SK-MEL-5 (cell line): ENCODE measurements around the gene HSH2D. TPM values are rescaled to one million over a fixed set of nuclear protein-coding genes. Genes with fewer than 3 reads are reported as not detected.
"Not testable (repeated sequence)": the region's sequence is repeated elsewhere in the genome, so short reads cannot be mapped to it uniquely, and the experiment has no call there.

Source experiments
- DNase-seq: peaks from one replicate; pipeline ENCODE4 v3.0.0-alpha.2; 2016; ENCODE audit warnings: low read depth, low spot score
- in situ Hi-C: cut with HindIII; loops from 2 replicates; pipeline ENCODE4 v1.10.0; 2016; ENCODE audit warnings: low sequenced_read_pairs, high pct_unique_total_duplicates, low pct_unique_long_range_greater_than_20kb
- polyA plus RNA-seq, 2 experiments: library from polyadenylated mRNA; depleted of rRNA; stranded (reverse); fragments of >200 nt; gene quantifications; 2 replicates each; pipeline ENCODE4 v1.2.3, GENCODE V29; 2015
- total RNA-seq: library from RNA; depleted of rRNA; stranded (reverse); fragments of >200 nt; shearing (Covaris generic); gene quantifications from 2 replicates; pipeline ENCODE4 v1.2.3, GENCODE V29; 2014; rRNA removed

The HSH2D gene
- total RNA-seq = not detected in 2 replicates
- not detected in 2 replicates for polyA plus RNA-seq (2015; cell fraction: cytosol; rRNA removed)
- not detected in 2 replicates for polyA plus RNA-seq (2015; cell fraction: nucleus; rRNA removed)

DNA sequence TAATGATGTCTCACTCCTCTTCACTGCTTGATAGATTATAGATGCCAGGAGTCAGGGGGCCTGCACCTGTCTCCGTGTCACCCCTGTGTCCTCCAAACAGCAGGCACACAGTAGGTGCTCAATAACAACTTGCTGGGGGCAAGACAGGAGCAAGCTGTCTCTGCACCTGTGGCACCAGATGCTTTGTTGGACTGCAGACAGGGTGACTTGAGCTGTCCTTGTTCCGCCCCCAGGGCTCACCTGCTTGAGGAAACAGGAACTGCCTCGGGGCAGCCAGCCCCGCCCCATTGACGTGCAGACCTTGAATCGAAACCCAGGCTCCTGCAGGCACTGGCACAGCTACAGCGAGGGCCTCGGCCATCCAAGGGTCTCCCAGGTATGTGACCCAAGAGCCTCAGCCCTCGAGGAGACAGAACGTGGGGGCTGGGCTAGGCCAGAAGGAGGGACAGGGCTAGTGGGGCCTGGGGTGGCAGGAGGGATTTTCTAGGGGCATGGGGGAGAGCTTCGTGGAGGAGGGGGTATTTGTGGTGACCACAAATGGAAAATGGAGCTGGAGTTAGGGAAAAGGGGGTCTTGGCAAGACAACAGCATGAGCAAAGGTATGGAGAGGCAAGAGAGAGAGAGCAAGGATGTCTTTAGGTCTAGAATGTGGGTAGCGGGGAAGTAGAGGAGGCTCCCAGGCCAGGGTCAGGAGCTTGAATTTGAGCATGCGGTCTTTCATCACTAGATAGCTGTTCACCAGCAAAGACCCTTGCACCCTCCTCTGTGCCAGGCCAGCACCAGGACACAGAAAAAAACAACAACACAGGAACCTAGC is at the start of gene HSH2D:
Gene HSH2D (plus strand): TSS at position 287 of the 817 bp plus-strand sequence. CDS start 5,066 bp downstream, outside the sequence.
- in situ Hi-C loops = no loop called here
- no peak for DNase-seq

- DNase-seq = no peak
- in situ Hi-C loops = no loop called here
These were observed 49.0 kb upstream of the HSH2D start for GRCh38 chr19:16094360-16095070.

DNA sequence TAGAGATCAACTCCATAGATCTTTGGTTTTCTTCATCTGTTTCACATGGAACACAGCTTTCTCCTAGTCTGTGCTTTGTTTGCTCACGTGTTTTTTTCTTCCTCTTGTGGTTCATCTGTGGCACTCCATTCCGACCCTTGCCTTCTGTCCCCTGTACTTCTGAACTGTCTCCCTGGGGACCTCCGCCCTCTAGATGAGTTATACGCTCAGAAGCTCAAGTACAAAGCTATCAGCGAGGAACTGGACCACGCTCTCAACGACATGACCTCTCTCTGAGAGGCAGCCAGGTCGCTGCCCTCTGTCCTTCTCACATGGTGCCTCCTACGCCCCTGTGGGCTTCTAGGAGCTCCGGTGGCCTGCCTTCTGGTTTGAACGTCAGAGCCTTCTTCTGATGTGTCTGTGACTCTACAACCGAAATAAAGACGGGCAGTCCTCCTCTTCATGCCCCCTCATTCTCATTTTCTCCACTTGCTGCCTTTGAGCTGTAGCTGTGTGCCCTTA is 48.4 kb upstream of the HSH2D start:
- in situ Hi-C loops = no loop called here
- DNase-seq = no peak

DNA sequence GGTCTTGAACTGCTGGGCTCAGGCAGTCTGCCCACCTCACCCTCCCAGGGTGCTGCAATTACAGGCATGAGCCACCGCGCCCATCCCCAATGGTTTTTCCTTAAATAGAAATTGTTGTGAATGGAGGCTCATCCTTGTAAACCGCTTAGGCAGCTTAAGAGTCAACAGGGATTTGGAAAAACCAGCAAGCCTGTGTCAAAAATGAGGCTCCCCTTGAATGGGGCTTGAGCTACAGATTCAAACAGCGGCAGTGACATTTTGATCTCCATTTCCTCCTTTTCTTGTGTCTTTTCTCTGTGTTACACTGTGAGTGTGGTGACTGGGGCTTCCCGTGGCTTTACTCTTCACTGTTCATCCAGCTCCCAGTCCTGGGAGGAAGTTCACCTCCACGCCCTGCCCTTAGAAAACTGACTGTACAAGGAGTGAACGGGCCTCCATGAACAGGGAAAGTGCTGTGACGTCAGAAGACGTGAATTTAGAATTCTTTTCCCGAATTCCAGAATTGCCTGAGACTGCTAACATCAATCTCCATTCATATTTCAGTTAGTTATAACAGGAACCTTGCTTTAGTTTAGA is 47.1 kb upstream of the HSH2D start:
- DNase-seq = no peak

GRCh38 chr19:16098416-16098768 is 45.1 kb upstream of the HSH2D start:
- in situ Hi-C loops = no loop called here

More for the DNA sequence above, 47.1 kb upstream of the HSH2D start:
- in situ Hi-C loops = no loop called here

DNA sequence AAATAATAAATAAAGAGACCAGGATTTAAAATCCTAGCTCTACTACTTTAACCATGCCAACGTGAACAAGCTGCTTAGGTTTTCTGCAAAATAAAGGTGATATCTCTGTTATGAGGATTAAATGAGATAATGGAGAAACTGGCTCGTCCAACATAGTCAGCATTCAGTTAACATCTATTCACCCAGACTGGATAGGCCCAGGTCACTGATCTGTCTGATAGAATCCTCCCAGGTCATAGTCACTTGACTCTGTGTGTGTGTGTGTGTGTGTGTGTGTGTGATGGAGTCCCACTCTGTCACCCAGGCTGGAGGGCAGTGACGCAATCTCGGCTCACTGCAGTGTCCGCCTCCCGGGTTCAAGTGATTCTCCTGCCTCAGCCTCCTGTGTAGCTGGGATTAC is 44.7 kb upstream of the HSH2D start:
- no peak for DNase-seq
- in situ Hi-C loops = no loop called here

More at GRCh38 chr19:16098416-16098768, 45.1 kb upstream of the HSH2D start:
- no peak for DNase-seq

GRCh38 chr19:16099314-16099965 is 44.0 kb upstream of the HSH2D start:
- DNase-seq, in situ Hi-C loops: not testable (repeated sequence)

DNA sequence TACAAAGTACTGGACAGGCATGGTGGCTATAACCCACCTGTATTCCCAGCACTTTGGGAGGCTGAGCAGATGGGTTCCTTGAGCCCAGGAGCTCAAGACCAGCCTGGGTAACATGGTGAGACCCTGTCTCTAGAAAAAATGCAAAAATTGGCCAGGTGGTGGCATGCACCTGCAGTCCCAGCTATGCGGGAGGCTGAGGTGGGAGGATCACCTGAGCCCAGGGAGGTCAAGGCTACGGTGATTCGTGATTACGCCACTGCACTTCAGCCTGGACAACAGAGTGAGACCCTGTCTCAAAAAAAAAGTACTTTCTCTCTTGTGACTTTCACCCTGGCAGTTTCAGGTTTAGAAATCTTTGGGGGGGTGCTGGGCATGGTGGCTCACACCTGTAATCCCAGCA is 43.0 kb upstream of the HSH2D start:
- in situ Hi-C loops = no loop called here

DNA sequence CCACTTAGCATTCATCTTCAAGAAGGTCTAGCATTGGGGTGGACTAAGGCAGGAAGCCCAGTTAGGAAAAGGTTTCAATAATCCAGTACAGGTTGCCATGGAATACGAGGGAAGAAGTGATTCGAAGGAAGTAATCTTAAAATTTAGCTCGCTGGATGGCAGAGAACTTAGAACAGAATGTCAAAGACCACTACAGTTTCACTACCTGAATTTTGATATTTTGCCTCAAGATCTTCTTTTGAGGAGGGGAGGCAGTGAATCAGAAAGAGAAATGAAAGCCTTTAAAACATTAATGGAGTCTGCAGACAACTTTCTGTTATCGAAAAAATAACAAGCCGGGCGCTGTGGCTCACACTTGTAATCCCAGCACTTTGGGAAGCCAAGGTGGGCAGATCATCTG is 38.8 kb upstream of the HSH2D start:
- DNase-seq = no peak
- in situ Hi-C loops = no loop called here

More for the DNA sequence above, 43.0 kb upstream of the HSH2D start:
- no peak for DNase-seq

- in situ Hi-C loops = no loop called here
- DNase-seq = peak; percentile 46
These were observed 37.4 kb upstream of the HSH2D start for GRCh38 chr19:16106121-16106520.

DNA sequence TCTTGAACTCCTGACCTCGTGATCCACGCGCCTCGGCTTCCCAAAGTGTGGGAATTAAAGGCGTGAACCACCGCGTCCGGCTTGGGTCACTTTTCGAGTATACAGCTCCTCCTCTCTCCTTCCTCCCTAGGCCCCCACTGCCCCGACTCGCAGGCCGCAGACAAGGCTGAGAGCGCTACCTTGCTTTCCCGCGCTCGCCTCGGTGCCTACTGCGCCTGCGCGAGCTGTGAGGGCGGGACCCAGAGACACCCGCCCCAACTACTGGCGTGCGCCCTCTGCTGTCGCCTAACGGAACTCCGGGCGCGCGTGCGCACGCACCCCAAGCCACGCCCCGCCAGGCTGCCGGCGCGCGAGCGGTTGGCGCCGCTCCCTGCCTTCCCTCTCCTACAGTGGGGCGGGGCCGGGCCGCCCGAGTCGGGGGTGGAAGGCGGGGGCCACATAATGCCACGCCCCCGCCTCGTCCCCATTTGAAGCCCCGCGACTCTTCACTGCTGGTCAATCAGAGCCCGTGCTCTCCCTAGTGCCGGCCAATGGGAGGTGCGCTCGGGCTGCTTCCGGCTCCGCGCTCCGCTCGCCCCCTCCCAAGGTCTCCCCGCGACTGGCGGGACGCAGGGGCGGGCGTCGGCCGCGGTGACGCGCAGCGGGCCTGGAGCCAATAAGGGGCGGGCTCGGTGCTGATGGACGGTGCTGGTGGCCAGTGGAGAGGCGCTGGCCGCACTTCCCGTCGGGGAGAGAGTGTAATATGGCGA is 32.2 kb upstream of the HSH2D start, which contains the start of gene RAB8A:
Gene RAB8A (plus strand): TSS at position 730 of the 749 bp plus-strand sequence. CDS start 13 bp downstream, at position 743.
- peak; percentile 97 for DNase-seq
- in situ Hi-C loops = no loop called here

DNA sequence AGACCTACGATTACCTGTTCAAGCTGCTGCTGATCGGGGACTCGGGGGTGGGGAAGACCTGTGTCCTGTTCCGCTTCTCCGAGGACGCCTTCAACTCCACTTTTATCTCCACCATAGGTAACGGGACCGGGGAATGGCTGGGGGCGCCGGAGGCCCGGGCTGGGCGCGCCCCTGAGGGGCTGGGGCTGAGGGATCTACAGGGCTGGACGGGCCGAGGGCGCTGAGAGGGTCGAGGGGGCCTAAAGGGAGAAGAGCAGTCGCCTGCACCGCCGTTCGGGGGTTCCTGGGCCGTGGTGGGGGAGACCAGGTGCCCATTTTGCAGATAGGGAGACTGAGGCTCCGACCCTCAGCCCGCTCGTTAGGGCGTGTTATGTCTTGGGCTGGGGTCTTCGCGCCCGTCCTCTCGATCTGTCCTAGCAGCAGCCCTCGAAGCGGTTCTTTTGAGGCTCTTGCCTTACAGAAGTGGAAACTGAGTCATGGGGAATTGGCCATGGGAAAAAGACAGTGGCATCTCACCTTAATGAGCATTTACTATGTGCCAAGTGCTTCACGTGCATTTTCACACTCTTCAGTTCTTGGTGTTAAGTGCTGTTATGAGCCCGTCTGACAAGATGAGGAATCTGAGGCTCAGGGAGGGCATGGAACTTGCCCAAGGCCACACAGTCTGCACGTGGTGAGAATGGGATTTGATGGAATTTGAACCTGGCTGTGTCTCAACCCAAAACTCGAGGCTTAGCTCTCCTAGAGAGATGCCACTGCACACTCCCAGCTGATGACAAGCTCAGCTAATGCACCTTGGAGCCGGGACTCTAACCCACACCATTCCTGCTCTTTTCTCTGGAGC is 31.4 kb upstream of the HSH2D start:
- DNase-seq = no peak
- in situ Hi-C loops = no loop called here

DNA sequence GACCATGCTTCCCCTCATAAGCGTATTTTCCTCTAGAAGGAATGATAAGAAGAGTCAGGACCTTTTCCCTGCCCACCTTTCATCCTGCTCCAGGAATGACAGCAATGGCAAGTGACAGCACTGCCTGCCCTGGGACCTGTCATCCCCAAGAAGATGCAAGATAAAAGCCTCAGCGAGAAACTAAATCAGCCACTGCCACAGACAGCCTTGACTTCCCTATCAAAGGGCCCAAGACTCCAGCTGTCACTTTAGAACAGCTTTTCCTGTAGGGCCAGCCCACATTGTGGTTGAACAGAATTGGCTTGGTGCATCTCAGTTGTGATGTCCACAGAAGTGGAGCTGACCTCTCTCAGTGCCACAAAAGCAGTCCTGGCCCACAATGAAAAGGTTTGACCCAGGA is 30.7 kb upstream of the HSH2D start:
- DNase-seq = no peak
- in situ Hi-C loops = no loop called here

GRCh38 chr19:16113727-16114126 is 29.8 kb upstream of the HSH2D start:
- no peak for DNase-seq
- in situ Hi-C loops = no loop called here

DNA sequence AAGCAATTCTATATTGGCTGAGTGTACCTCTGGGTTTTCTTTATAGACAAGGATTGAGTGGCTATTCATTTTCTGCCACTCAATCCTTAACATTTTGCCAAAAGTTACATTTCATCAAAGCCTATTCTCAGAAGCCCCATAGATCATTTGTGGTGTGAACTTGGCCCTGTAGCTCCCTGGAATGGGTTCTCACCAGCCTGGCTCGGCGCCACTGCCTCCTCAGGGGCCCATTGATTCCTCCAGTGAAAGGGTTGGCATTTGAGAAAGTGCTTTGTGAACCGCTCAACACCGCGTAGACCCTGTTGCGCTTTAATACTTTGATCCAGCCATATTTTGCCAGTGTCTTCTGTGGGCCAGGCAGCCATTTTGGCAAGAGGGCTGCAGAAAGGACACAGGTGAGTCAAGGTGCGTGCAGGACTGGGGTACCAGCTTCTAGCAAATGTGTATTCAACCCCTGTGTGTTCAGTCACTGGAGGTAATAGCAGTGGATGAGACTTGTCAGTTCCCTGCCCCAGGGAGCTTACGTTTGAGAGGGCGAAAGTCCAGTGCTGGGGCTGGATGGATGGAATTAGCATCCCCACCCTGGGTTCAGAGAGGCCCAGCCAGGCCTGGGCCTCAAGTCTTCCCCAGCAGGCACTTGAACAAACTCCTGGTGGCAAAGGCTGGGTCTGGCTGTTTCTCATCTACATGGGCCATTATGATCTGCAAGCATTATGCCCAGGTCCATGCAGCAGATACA is 28.0 kb upstream of the HSH2D start:
- no peak for DNase-seq
- in situ Hi-C loops = no loop called here

- in situ Hi-C loops = no loop called here
- no peak for DNase-seq
These were observed 27.4 kb upstream of the HSH2D start for GRCh38 chr19:16116067-16116466.
